PC-3 (cell line): ENCODE measurements around the gene ATP5F1A. TPM values are rescaled to one million over a fixed set of nuclear protein-coding genes. Genes with fewer than 3 reads are reported as not detected.

Experiments
- ATAC-seq: fragments of 200-7000 bp; cut with Tn5 transposase; 2 replicates; pipeline ENCODE4 v1.9.1; 2020; ENCODE audit warnings: mild to moderate bottlenecking, moderate library complexity
- BruUV-seq: library from RNA; stranded (reverse); fragments of 400-500 nt; replicated peaks from 2 replicates; lab custom pipeline; 2021; lab: Mats Ljungman, UMichigan
- CTCF ChIA-PET: fragments of 300-600 bp; sonication (Branson Sonifier 250); formaldehyde crosslinking; loops from one replicate; lab custom pipeline; 2022; ENCODE audit warnings: antibody characterized with exemption; lab: Charles Lee
- POLR2A ChIA-PET: fragments of 300-600 bp; sonication (Branson Sonifier 250); formaldehyde crosslinking; loops from one replicate; lab custom pipeline; 2022; ENCODE audit warnings: antibody characterized with exemption; ENCODE audit not compliant: unreplicated experiment; lab: Charles Lee
- DNase-seq: peaks from one replicate; pipeline ENCODE4 v3.0.0-alpha.2; 2015
- H2AFZ ChIP-seq: fragments of 300-600 bp; sonication (generic); 2 replicates; pipeline ENCODE4 v1.6.0; 2016; ENCODE audit warnings: antibody characterized with exemption, low read length
- H3F3A ChIP-seq: fragments of 300-600 bp; sonication (generic); one replicate; pipeline ENCODE4 v1.6.0; 2017; ENCODE audit warnings: antibody characterized with exemption, low read length, control low read depth, mild to moderate bottlenecking; ENCODE audit not compliant: unreplicated experiment
- H3K27ac ChIP-seq: fragments of 300-600 bp; sonication (generic); 2 replicates; pipeline ENCODE4 v1.5.1; 2016; ENCODE audit warnings: mild to moderate bottlenecking, low read length
- H3K27me3 ChIP-seq: fragments of 300-600 bp; sonication (generic); 2 replicates; pipeline ENCODE4 v1.6.1; 2016; ENCODE audit warnings: low read length, mixed read lengths
- H3K36me3 ChIP-seq: fragments of 300-600 bp; sonication (generic); 2 replicates; pipeline ENCODE4 v1.6.1; 2016; ENCODE audit warnings: low read depth, mixed run types, low read length, mixed read lengths
- H3K4me1 ChIP-seq: fragments of 300-600 bp; sonication (generic); 2 replicates; pipeline ENCODE4 v1.5.1; 2016; ENCODE audit warnings: low read length; ENCODE audit not compliant: insufficient read depth
- H3K4me2 ChIP-seq: fragments of 300-600 bp; sonication (generic); 2 replicates; pipeline ENCODE4 v1.6.0; 2016; ENCODE audit warnings: low read length
- H3K4me3 ChIP-seq: fragments of 300-600 bp; sonication (generic); 2 replicates; pipeline ENCODE4 v1.5.1; 2016; ENCODE audit warnings: mild to moderate bottlenecking, low read length, mixed read lengths
- H3K79me2 ChIP-seq: fragments of 300-600 bp; sonication (generic); 2 replicates; pipeline ENCODE4 v1.6.1; 2017; ENCODE audit warnings: low read length, mixed read lengths
- H3K9ac ChIP-seq: fragments of 300-600 bp; sonication (generic); 2 replicates; pipeline ENCODE4 v1.6.0; 2016; ENCODE audit warnings: mild to moderate bottlenecking, low read length
- H3K9me2 ChIP-seq: fragments of 300-600 bp; sonication (generic); replicated peaks from 2 replicates; pipeline ENCODE4 v1.6.1; 2016; ENCODE audit warnings: mixed run types, low read length, mixed read lengths
- H3K9me3 ChIP-seq: fragments of 300-600 bp; sonication (generic); 2 replicates; pipeline ENCODE4 v1.6.1; 2016; ENCODE audit warnings: low read length, mixed read lengths
- H4K20me1 ChIP-seq: fragments of 300-600 bp; sonication (generic); 2 replicates; pipeline ENCODE4 v1.6.1; 2016; ENCODE audit warnings: low read length, mixed read lengths
- EZH2 ChIP-seq: fragments of 300-600 bp; sonication (generic); IDR thresholded peaks from one replicate; pipeline ENCODE4 v1.6.1; 2017; ENCODE audit warnings: antibody characterized with exemption, mild to moderate bottlenecking, low read length; ENCODE audit not compliant: unreplicated experiment
- EZH2phosphoT487 ChIP-seq: fragments of 300-600 bp; sonication (generic); IDR thresholded peaks from 2 replicates; pipeline ENCODE4 v1.6.1; 2018; ENCODE audit warnings: mild to moderate bottlenecking, antibody characterized with exemption, low read length, borderline replicate concordance
- intact Hi-C: fragments of 100-400 bp; cut with micrococcal nuclease; formaldehyde crosslinking; loops from 2 replicates; pipeline ENCODE4 v1.9.0; 2023
- total RNA-seq: library from RNA; depleted of rRNA; stranded (reverse); fragments of >200 nt; gene quantifications from 2 replicates; pipeline ENCODE4 v1.2.3, GENCODE V29; 2014
- TF ChIP-seq, protein P1 (sequence below): fragments of 300-600 bp; sonication (generic); conservative IDR thresholded peaks from 2 replicates; pipeline ENCODE4 v1.5.1; 2017; ENCODE audit warnings: antibody characterized with exemption, low read depth, mild to moderate bottlenecking, low read length

ATP5F1A gene
- total RNA-seq, 1 experiment from 2014 or later, result 243 TPM

GRCh38 chr18:46068763-46069162 is 29.3 kb downstream of the ATP5F1A start:
- CTCF ChIA-PET, result no interaction called here
- Histone ChIP-seq H3K79me2 (no peaks in the 10 kb centered on the region), H3K4me3 (no peak overlapping the region), H2AFZ (no peak overlapping the region), H3K4me2 (no peak overlapping the region), H3K4me1 (no peaks in the 10 kb centered on the region), H3K27ac (no peak overlapping the region), H3K9ac (no peak overlapping the region), H3K9me2 (no peaks in the 10 kb centered on the region), H3F3A (no peaks in the 10 kb centered on the region), H3K36me3 (no peaks in the 10 kb centered on the region; the same call in 1 of the 2 replicates), H3K9me3 (no peaks in the 10 kb centered on the region), H4K20me1 (no peaks in the 10 kb centered on the region), H3K27me3 (no peaks in the 10 kb centered on the region)
- BruUV-seq, result no TSS peak
- TF ChIP-seq EZH2phosphoT487 (no peak), EZH2 (no peak)
- TF ChIP-seq, protein P1, sequence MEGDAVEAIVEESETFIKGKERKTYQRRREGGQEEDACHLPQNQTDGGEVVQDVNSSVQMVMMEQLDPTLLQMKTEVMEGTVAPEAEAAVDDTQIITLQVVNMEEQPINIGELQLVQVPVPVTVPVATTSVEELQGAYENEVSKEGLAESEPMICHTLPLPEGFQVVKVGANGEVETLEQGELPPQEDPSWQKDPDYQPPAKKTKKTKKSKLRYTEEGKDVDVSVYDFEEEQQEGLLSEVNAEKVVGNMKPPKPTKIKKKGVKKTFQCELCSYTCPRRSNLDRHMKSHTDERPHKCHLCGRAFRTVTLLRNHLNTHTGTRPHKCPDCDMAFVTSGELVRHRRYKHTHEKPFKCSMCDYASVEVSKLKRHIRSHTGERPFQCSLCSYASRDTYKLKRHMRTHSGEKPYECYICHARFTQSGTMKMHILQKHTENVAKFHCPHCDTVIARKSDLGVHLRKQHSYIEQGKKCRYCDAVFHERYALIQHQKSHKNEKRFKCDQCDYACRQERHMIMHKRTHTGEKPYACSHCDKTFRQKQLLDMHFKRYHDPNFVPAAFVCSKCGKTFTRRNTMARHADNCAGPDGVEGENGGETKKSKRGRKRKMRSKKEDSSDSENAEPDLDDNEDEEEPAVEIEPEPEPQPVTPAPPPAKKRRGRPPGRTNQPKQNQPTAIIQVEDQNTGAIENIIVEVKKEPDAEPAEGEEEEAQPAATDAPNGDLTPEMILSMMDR, result no peak
- DNase-seq, result no peak
- POLR2A ChIA-PET, result no interaction called here
- ATAC-seq, result no peak
- intact Hi-C loops, result no loop called here

DNA sequence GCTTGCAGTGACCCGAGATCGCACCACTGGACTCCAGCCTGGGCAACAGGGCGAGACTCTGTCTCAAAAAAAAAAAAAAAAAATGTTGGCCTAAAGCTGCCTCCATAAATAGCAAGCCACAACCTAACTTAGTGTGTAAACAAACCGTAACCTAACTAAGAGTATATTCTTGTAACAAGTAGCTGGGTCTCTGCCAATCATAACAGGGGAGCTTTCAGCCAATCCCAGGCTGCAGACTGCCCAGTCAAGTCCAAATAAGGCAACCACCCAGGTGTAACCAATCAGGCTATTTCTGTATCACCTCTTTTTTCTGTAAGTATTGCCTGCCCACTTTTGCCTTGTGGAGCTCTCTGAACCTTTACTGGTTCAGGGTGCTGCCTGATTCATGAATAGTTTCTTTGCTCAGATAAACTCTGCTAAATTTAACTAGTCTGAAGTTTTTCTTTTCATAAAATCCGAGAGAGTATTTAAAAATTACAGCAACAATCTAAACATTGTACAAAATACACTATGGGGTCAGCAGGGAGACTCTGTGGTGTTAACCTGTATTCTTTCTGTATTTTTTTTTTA is 30.6 kb downstream of the ATP5F1A start:
- ATAC-seq, result peak; percentile 50
- Histone ChIP-seq H3K36me3 (no peaks in the 10 kb centered on the region), H3K9me3 (no peaks in the 10 kb centered on the region), H3K9ac (no peak overlapping the region), H3K27me3 (no peaks in the 10 kb centered on the region), H3K4me3 (no peak overlapping the region), H3K9me2 (no peaks in the 10 kb centered on the region), H3K27ac (no peak overlapping the region), H4K20me1 (no peaks in the 10 kb centered on the region), H3K4me1 (no peaks in the 10 kb centered on the region), H3K4me2 (no peak overlapping the region), H3F3A (no peaks in the 10 kb centered on the region), H3K79me2 (no peaks in the 10 kb centered on the region), H2AFZ (no peak overlapping the region)
- BruUV-seq, result no TSS peak
- peak; percentile 15 for DNase-seq
- intact Hi-C loops, result no loop called here
- TF ChIP-seq EZH2 (no peak), EZH2phosphoT487 (no peak)
- TF ChIP-seq, protein P1, result no peak
- POLR2A ChIA-PET, result no interaction called here
- CTCF ChIA-PET, result interaction anchor here (0.7 kb wide), 1 partner anchor 93 kb away, joined by 5 read pairs; no protein-coding TSS in a partner anchor

- POLR2A ChIA-PET, result no interaction called here
- Histone ChIP-seq H2AFZ (no peak overlapping the region), H3F3A (no peaks in the 10 kb centered on the region), H3K79me2 (no peaks in the 10 kb centered on the region), H3K27me3 (no peaks in the 10 kb centered on the region), H4K20me1 (no peaks in the 10 kb centered on the region), H3K4me3 (no peak overlapping the region), H3K4me1 (no peaks in the 10 kb centered on the region), H3K9me2 (no peaks in the 10 kb centered on the region), H3K27ac (no peak overlapping the region), H3K9me3 (no peaks in the 10 kb centered on the region), H3K36me3 (no peaks in the 10 kb centered on the region), H3K9ac (no peak overlapping the region), H3K4me2 (no peak overlapping the region)
- CTCF ChIA-PET, result no interaction called here
- no TSS peak for BruUV-seq
- no peak for ATAC-seq
- intact Hi-C loops, result no loop called here
- TF ChIP-seq, protein P1, result no peak
- no peak for TF ChIP-seq EZH2
- TF ChIP-seq EZH2phosphoT487, result no peak
- no peak for DNase-seq
These were observed 35.3 kb downstream of the ATP5F1A start for GRCh38 chr18:46062781-46063180.
